ENCODE measurements around the gene TRPV4. TPM values are rescaled to one million over a fixed set of nuclear protein-coding genes. Genes with fewer than 3 reads are reported as not detected.

Gene TRPV4
- polyA plus RNA-seq, 1 experiment = 5.2 TPM

- ChIA-PET CTCF (interaction anchor here (1.0 to 6.5 kb wide), 3 partner anchors 11 to 589 kb away, joined by 3 to 134 read pairs (median 8); no protein-coding TSS in a partner anchor), POLR2A (interaction anchor here (0.7 kb wide), 1 partner anchor 10 kb away, joined by 3 read pairs; no protein-coding TSS in a partner anchor)
- Histone ChIP-seq H3K27me3 (ENCODE audit: control insufficient read depth, insufficient read depth, low read length) (no peaks in the 10 kb centered on the region), H3K27ac (ENCODE audit: low read depth, low read length) (no peak overlapping the region), H3K4me3 (ENCODE audit: low read depth, low read length) (no peak overlapping the region), H3K9me3 (ENCODE audit: control insufficient read depth, insufficient read depth, low read length) (no peaks in the 10 kb centered on the region)
- DNase-seq (ENCODE audit: low read depth, low spot score) = no peak
- no peak for TF ChIP-seq CTCF (IDR thresholded peaks at IDR 0.05; ENCODE audit: low read depth, low read length)
Measured at GRCh38 chr12:109842021-109842420, 8.8 kb upstream of the TRPV4 start.

GRCh38 chr12:109841356-109841755 lies 8.2 kb upstream of the TRPV4 start:
- no peak overlapping the region for H3K4me3 ChIP-seq (ENCODE audit: low read depth, low read length)
- no peak overlapping the region for H3K27ac ChIP-seq (ENCODE audit: low read depth, low read length)
- ChIA-PET POLR2A (no interaction called here), CTCF (interaction anchor here (1.0 to 6.5 kb wide), 3 partner anchors 12 to 36 kb away, joined by 4 to 134 read pairs (median 6); no protein-coding TSS in a partner anchor)
- no peak for TF ChIP-seq CTCF (IDR thresholded peaks at IDR 0.05; ENCODE audit: low read depth, low read length)
- no peaks in the 10 kb centered on the region for H3K27me3 ChIP-seq (ENCODE audit: control insufficient read depth, insufficient read depth, low read length)
- no peak for DNase-seq (ENCODE audit: low read depth, low spot score)
- no peaks in the 10 kb centered on the region for H3K9me3 ChIP-seq (ENCODE audit: control insufficient read depth, insufficient read depth, low read length)

GRCh38 chr12:109840305-109841074 lies 7.3 kb upstream of the TRPV4 start:
- no peak overlapping the region for H3K27ac ChIP-seq (ENCODE audit: low read depth, low read length)
- H3K4me3 ChIP-seq (ENCODE audit: low read depth, low read length) = no peak overlapping the region
- no peaks in the 10 kb centered on the region for H3K9me3 ChIP-seq (ENCODE audit: control insufficient read depth, insufficient read depth, low read length)
- TF ChIP-seq CTCF (IDR thresholded peaks at IDR 0.05; ENCODE audit: low read depth, low read length) = no peak
- no peak for DNase-seq (ENCODE audit: low read depth, low spot score)
- CTCF ChIA-PET = interaction anchor here (0.5 to 1.4 kb wide), 4 partner anchors 9 to 35 kb away, joined by 3 to 6 read pairs (median 4); no protein-coding TSS in a partner anchor
- no peaks in the 10 kb centered on the region for H3K27me3 ChIP-seq (ENCODE audit: control insufficient read depth, insufficient read depth, low read length)
- POLR2A ChIA-PET = no interaction called here

GRCh38 chr12:109839444-109839843 lies 6.2 kb upstream of the TRPV4 start:
- Histone ChIP-seq H3K27me3 (ENCODE audit: control insufficient read depth, insufficient read depth, low read length) (no peaks in the 10 kb centered on the region), H3K27ac (ENCODE audit: low read depth, low read length) (no peak overlapping the region), H3K4me3 (ENCODE audit: low read depth, low read length) (no peak overlapping the region), H3K9me3 (ENCODE audit: control insufficient read depth, insufficient read depth, low read length) (no peaks in the 10 kb centered on the region)
- POLR2A ChIA-PET = no interaction called here
- no peak for DNase-seq (ENCODE audit: low read depth, low spot score)
- no peak for TF ChIP-seq CTCF (IDR thresholded peaks at IDR 0.05; ENCODE audit: low read depth, low read length)
- CTCF ChIA-PET = interaction anchor here (0.6 to 4.0 kb wide), 2 partner anchors 35 to 727 kb away, joined by 3 to 23 read pairs; no protein-coding TSS in a partner anchor

- DNase-seq (ENCODE audit: low read depth, low spot score) = no peak
- Histone ChIP-seq H3K9me3 (ENCODE audit: control insufficient read depth, insufficient read depth, low read length) (no peaks in the 10 kb centered on the region), H3K4me3 (ENCODE audit: low read depth, low read length) (no peak overlapping the region), H3K27ac (ENCODE audit: low read depth, low read length) (no peak overlapping the region), H3K27me3 (ENCODE audit: control insufficient read depth, insufficient read depth, low read length) (no peaks in the 10 kb centered on the region)
- no peak for TF ChIP-seq CTCF (IDR thresholded peaks at IDR 0.05; ENCODE audit: low read depth, low read length)
- POLR2A ChIA-PET = interaction anchor here (0.5 kb wide), 1 partner anchor 667 kb away, joined by 3 read pairs; no protein-coding TSS in a partner anchor
- CTCF ChIA-PET = interaction anchor here (4.0 to 5.7 kb wide), 2 partner anchors 8 to 32 kb away, joined by 23 to 43 read pairs; no protein-coding TSS in a partner anchor
Measured at GRCh38 chr12:109836916-109837315, 3.7 kb upstream of the TRPV4 start.

Measured in AG04450 (cell line).